OCI-LY3 (cell line): ENCODE data around the gene PCSK7.

Experiments
- H2AFZ ChIP-seq: fragments of 200-600, 300-600 bp; shearing (Covaris generic); 2 replicates; pipeline ENCODE4 v1.6.0; 2014; ENCODE audit warnings: antibody characterized with exemption, low read depth, low read length
- H3K27ac ChIP-seq: fragments of 200-600, 300-600 bp; sonication (generic); 2 replicates; pipeline ENCODE4 v1.5.1; 2014; ENCODE audit warnings: mild to moderate bottlenecking, low read length, moderate library complexity, mixed read lengths
- H3K27me3 ChIP-seq: fragments of 200-600, 300-600 bp; sonication (generic); 2 replicates; pipeline ENCODE4 v1.6.1; 2014; ENCODE audit warnings: low read depth, low read length, mixed read lengths
- H3K36me3 ChIP-seq: fragments of 200-600, 300-600 bp; sonication (generic); replicated peaks from 2 replicates; pipeline ENCODE3; 2014; ENCODE audit warnings: low read depth, low read length, mixed read lengths
- H3K4me1 ChIP-seq: fragments of 300-600, 200-600 bp; sonication (generic); 2 replicates; pipeline ENCODE4 v1.6.1; 2014; ENCODE audit warnings: low read length, mixed read lengths
- H3K4me2 ChIP-seq: fragments of 200-600, 300-600 bp; sonication (generic); 2 replicates; pipeline ENCODE4 v1.6.1; 2014; ENCODE audit warnings: low read length, mixed read lengths
- H3K4me3 ChIP-seq: fragments of 300-600, 200-600 bp; sonication (generic); 2 replicates; pipeline ENCODE4 v1.5.1; 2014; ENCODE audit warnings: antibody characterized with exemption, mild to moderate bottlenecking, low read length, moderate library complexity
- H3K79me2 ChIP-seq: fragments of 300-600, 200-600 bp; shearing (Covaris generic); 2 replicates; pipeline ENCODE4 v1.6.1; 2014; ENCODE audit warnings: mild to moderate bottlenecking, low read length, mixed read lengths
- H3K9ac ChIP-seq: fragments of 300-600, 200-600 bp; shearing (Covaris generic); 2 replicates; pipeline ENCODE4 v1.6.0; 2014; ENCODE audit warnings: mild to moderate bottlenecking, low read length, moderate library complexity
- H3K9me3 ChIP-seq: fragments of 200-600, 300-600 bp; shearing (Covaris generic); 2 replicates; pipeline ENCODE4 v1.6.1; 2014; ENCODE audit warnings: low read length, mixed read lengths; ENCODE audit not compliant: insufficient read depth
- H4K20me1 ChIP-seq: fragments of 200-600, 300-600 bp; sonication (generic); 2 replicates; pipeline ENCODE4 v1.6.1; 2016; ENCODE audit warnings: low read length, mixed read lengths; ENCODE audit not compliant: insufficient read depth
- EZH2phosphoT487 ChIP-seq: fragments of 200-600 bp; shearing (Covaris generic); IDR thresholded peaks from 2 replicates; pipeline ENCODE4 v1.6.1; 2018; ENCODE audit warnings: antibody characterized with exemption, mixed run types, low read depth
- TF ChIP-seq, protein P1 (sequence below): fragments of 200-600, 300-600 bp; sonication (generic); IDR thresholded peaks from 2 replicates; pipeline ENCODE4 v1.5.1; 2014; ENCODE audit warnings: antibody characterized with exemption, low read length, low read depth

The PCSK7 gene

GRCh38 chr11:117226388-117227385 lies 5.2 kb downstream of the PCSK7 start:
- Histone ChIP-seq H4K20me1 (no peaks in the 10 kb centered on the region), H3K27me3 (no peaks in the 10 kb centered on the region), H3K27ac (no peak overlapping the region), H3K79me2 (peaks cover 23% of the 10 kb centered on the region), H3K9ac (no peak overlapping the region), H3K9me3 (no peaks in the 10 kb centered on the region), H2AFZ (no peak overlapping the region), H3K4me1 (peaks cover 15% of the 10 kb centered on the region), H3K36me3 (peaks cover 35% of the 10 kb centered on the region), H3K4me3 (no peak overlapping the region), H3K4me2 (no peak overlapping the region)
- TF ChIP-seq EZH2phosphoT487, result no peak
- TF ChIP-seq, protein P1, sequence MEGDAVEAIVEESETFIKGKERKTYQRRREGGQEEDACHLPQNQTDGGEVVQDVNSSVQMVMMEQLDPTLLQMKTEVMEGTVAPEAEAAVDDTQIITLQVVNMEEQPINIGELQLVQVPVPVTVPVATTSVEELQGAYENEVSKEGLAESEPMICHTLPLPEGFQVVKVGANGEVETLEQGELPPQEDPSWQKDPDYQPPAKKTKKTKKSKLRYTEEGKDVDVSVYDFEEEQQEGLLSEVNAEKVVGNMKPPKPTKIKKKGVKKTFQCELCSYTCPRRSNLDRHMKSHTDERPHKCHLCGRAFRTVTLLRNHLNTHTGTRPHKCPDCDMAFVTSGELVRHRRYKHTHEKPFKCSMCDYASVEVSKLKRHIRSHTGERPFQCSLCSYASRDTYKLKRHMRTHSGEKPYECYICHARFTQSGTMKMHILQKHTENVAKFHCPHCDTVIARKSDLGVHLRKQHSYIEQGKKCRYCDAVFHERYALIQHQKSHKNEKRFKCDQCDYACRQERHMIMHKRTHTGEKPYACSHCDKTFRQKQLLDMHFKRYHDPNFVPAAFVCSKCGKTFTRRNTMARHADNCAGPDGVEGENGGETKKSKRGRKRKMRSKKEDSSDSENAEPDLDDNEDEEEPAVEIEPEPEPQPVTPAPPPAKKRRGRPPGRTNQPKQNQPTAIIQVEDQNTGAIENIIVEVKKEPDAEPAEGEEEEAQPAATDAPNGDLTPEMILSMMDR, result peak; percentile 82

GRCh38 chr11:117225553-117226170 lies 6.2 kb downstream of the PCSK7 start:
- no peak overlapping the region for H3K4me2 ChIP-seq
- H4K20me1 ChIP-seq, result no peaks in the 10 kb centered on the region
- TF ChIP-seq EZH2phosphoT487, result no peak
- TF ChIP-seq, protein P1, result no peak

GRCh38 chr11:117223741-117224689 lies 7.9 kb downstream of the PCSK7 start:
- Histone ChIP-seq H3K27me3 (no peaks in the 10 kb centered on the region), H3K36me3 (peaks cover 35% of the 10 kb centered on the region), H4K20me1 (no peaks in the 10 kb centered on the region), H3K9ac (no peak overlapping the region), H3K79me2 (no peaks in the 10 kb centered on the region), H3K4me1 (no peaks in the 10 kb centered on the region), H3K9me3 (no peaks in the 10 kb centered on the region), H3K27ac (no peak overlapping the region), H3K4me2 (no peak overlapping the region), H2AFZ (no peak overlapping the region), H3K4me3 (no peak overlapping the region)
- TF ChIP-seq EZH2phosphoT487, result no peak
- TF ChIP-seq, protein P1, result no peak

More at GRCh38 chr11:117225553-117226170, 6.2 kb downstream of the PCSK7 start:
- Histone ChIP-seq H3K4me1 (peaks cover 10% of the 10 kb centered on the region), H3K27me3 (no peaks in the 10 kb centered on the region), H3K27ac (no peak overlapping the region), H3K4me3 (no peak overlapping the region), H3K79me2 (peaks cover 13% of the 10 kb centered on the region), H3K9me3 (no peaks in the 10 kb centered on the region), H2AFZ (no peak overlapping the region), H3K9ac (no peak overlapping the region), H3K36me3 (peaks cover 40% of the 10 kb centered on the region)
